HG03139 (cell line): ENCODE data around the gene GET4.

ENCODE experiments used
- ATAC-seq: cut with Tn5 transposase; IDR thresholded peaks from one replicate; pipeline ENCODE4 v1.9.1; 2021; ENCODE audit not compliant: unreplicated experiment

Gene GET4

DNA sequence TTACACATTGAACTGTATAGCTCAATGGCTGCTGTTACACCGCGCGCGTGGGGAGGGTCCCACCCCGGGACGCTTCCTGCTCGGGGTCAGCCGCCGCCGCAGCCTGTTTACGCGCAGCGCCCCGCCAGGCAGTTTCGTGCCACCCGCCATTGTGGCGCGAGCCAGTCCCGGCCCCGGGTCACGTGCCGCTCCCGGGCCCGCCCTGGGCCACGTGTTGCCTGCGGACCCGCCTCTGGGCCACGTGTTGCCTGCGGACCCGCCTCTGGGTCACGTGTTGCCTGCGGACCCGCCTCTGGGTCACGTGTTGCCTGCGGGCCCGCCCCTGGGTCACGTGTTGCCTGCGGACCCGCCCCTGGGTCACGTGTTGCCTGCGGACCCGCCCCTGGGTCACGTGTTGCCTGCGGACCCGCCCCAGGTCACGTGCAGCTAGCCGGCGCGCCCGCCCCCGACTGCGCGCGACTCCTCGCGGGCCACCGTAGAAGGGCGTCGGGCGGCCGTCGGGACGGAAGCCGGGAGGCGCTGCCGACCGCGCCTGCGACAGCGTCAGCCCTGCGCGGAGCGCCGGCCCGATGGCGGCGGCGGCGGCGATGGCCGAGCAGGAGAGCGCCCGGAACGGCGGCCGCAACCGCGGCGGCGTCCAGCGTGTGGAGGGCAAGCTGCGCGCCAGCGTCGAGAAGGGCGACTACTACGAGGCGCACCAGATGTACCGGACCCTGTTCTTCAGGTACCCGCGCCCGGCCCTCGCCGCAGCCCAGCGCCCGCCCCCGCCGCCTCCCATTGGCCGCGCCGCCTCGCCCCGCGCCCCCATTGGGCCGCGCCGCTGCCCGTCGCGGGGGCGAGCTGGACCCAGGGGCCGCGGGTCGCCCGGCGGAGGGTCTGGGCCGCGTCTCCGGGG, at the start of gene GET4:
Gene GET4 (plus strand): TSS at position 478 of the 895 bp plus-strand sequence. CDS start 92 bp downstream, at position 570.
- peak; percentile 65 for ATAC-seq

GRCh38 chr7:828793-829561, 47.4 kb upstream of the GET4 start:
- ATAC-seq = no peak

DNA sequence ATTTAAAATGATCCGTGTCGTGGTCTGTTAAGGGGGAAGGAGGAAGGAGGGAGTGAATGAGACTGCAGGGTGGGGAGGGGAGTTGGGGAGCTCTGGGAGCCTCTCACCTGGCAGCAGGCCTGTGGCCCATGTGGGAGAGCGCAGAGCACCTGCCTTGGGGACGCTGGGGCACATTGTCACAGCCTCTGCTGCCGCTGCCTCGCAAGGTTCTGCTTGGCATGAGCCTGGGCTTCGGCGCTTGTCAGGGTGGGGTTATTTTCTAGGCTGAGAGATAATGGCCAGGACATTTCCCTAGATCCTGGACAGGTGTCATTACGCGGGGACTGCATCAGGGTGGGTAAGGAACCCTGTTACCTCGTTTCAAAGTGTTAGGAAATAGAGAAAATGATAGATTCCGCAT, 46.3 kb upstream of the GET4 start:
- ATAC-seq = no peak

DNA sequence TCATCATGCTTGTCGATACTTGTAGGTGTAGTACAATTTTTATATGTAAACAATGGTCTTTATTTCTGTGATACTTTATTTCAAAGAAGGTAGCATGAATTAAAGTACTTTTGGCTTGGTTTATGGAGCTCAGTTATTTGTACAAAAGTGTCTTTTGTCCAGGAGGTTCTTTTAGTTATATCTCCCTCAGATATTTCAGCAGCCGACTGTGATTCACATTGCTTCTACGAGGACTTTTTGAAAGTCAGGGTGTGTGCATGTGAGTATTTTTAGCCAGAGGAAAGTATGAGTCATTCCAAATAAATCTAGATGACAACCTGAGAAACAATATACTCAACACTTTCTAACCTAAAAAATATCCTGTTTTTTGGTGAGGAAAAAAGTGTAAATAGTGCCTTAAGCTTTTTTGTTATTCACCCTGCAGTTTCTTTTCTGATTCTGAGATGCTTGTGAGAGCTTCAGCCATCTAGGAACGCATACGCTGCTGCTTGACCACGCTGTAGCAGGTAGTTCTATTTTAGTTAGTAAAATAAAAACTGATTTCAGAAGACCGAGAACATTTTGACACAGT, 44.7 kb upstream of the GET4 start:
- no peak for ATAC-seq

DNA sequence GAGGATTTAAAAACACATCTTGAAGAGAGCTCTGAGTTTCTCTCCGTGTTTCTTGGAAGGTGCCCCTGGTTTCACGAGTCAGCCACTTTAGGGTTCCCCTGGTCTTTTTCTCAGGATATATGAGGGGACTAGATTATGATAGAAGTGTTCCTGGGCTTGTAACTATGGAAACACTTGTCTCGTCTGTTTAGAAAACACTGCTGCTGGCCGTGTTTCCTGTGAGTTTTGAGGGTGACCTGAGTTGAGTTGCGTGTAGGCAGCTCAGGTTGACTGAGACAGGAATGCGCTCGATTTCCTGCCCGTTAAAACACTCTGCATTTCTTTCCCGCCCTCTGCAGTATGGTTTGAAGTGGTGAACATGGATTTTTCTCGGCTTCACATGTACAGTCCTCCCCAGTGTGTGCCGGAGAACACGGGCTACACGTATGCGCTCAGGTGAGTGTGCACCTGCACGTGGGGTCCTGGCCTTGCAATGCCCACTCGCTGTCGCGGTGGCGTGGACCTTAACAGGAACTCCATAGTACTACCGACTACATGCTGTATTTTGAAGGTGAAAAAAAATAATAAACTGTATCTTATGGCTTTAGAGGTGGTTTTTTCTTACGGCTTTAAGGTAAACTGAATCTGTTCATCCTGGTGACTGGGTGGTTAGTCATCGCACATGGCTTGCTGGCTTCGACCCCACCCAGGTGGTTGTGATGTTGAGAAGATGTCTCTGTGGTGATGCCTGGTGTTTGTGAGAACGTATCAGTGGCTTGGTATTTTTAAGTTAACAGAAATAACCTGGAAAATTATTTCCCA, 44.0 kb upstream of the GET4 start, which contains the start of gene SUN1:
Gene SUN1 (plus strand): TSS at position 310 of the 801 bp plus-strand sequence. CDS start 49 bp downstream, at position 359.
- no peak for ATAC-seq

- ATAC-seq = no peak
Measured at GRCh38 chr7:832968-833424, 43.4 kb upstream of the GET4 start.

DNA sequence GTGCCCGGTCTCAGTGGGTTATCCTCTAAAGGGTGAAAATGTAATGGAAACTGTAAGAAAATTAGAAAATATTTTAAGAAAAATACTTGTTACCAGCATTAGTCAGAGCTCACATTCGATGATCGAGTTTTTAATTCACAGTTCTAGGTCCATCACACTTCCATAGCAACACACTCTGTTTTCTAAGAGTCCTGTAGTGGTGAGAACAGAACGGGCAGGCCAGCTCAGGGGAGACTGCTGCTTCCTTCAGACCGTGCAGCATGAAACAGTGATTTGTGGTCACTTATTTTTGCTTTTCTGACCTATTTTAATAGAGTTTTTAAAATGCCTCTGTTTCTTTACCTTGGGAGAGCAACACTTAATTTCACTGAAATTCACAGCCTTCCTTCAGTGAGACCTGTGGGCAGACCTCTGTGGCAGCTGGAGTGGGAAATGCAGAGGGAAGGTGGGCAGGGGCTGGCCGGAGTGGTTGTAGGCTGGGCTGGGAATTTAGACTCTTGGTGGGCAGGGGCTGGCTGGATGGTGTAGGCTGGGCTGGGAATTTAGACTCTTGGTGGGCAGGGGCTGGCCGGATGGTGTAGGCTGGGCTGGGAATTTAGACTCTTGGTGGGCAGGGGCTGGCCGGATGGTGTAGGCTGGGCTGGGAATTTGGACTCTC, 42.6 kb upstream of the GET4 start:
- no peak for ATAC-seq

DNA sequence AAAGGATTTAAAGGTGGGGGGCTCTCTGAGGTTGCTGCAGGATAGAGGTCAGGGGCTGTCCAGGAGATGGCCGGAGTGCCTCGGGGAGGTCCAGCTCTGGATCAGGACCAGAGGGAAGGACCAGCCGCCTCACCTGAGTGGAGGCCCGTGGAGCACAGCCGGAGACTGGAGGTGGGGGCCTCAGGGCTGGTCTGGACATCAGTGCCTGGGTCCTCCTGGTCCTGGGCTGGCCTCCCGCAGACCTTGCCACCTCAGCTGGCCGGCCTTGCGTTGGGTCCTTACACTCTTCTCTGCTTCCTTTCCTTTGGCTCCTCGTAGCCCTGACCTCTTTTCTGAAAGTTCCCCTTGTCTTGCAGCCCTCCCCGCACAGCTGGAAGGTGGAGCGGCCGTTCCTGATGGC, 42.1 kb upstream of the GET4 start:
- no peak for ATAC-seq

GRCh38 chr7:835021-835420, 41.3 kb upstream of the GET4 start:
- ATAC-seq = no peak

GRCh38 chr7:835485-836401, 40.6 kb upstream of the GET4 start:
- ATAC-seq = no peak

DNA sequence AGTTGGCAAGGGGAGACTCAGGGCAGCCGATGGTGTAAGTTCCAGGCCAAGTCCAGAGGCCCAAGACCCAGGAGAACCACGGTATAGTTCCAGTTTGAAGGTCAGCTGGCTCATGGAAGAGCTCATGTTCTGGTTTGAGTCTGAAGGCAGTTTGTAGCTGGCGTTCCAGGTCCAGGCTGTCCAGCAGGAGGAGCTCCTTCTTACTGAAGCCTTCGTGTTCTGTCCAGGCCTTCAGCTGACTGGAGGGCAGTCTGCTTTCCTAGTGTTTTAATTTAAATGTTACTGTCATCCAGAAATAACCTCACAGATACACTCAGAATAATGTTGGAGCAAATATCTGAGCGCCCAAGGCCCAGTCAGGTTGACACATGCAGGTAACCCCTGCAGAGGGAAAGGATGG, 39.9 kb upstream of the GET4 start:
- no peak for ATAC-seq

DNA sequence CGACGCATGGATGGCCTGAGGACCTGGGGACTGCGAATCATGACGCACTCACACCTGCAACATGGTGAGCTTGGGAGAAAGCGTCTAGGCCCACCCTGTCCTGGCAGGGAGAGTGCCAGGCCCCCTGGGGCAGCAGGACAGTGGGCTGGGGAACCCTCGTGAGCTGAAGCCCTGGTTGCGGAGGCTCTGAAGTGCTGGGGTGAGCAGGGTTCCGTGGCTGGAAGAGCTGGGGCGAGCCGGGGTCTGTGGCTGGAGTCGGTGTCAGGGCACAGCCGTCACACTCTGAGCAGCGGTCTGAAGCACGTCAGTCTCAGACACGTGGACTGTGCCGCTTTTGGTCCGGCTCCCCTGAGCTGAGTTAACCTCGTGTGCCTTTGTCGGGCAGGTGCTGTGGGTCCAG, 39.4 kb upstream of the GET4 start:
- ATAC-seq = no peak

GRCh38 chr7:840001-840600, 36.3 kb upstream of the GET4 start:
- ATAC-seq = no peak

- no peak for ATAC-seq
Measured at GRCh38 chr7:841943-842342, 34.4 kb upstream of the GET4 start.

DNA sequence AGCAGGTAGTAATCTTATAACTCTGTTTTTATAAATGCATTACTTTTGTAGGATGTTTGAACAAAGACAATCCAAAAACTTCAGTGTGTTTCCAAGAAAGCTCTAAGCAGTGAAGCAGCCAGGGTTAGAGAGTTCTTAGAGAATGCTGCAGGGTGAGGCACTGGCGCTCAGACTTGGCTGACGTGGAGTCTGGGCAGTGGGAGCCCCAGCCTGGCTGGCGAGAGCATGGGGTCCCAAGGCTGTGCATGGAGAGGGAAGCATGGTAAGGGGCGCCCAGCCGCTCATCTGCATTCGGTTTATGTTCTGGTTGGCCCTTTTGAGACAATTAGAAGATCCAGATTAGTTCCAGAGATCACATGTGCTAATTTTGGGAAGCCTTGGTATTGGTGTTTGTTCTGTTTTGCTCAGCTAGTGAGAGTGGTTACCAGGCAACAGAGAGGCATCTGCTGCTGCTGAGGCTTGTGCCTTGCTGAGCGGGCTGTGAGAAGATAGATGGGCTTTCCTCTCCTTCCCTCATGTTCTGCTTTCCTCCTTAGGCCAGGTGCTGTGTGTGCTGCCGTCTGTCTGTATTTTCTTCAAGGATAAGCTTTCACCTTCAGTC, 33.8 kb upstream of the GET4 start:
- ATAC-seq = no peak

- ATAC-seq = no peak
Measured at GRCh38 chr7:843230-843629, 33.1 kb upstream of the GET4 start.

GRCh38 chr7:844043-844442, 32.3 kb upstream of the GET4 start:
- no peak for ATAC-seq

GRCh38 chr7:844514-844913, 31.8 kb upstream of the GET4 start:
- no peak for ATAC-seq
